Ovary (tissue), 3 donors: ENCODE results near the gene PPP6R1.

Experiments
- EP300 ChIP-seq: sonication (generic); formaldehyde crosslinking; IDR thresholded peaks from one replicate; pipeline ENCODE4 v1.6.1; 2017; ENCODE audit warnings: antibody characterized with exemption
- POLR2A ChIP-seq: fragments of 450-650 bp; IDR thresholded peaks from one replicate; pipeline ENCODE4 v1.6.1; 2017; ENCODE audit warnings: antibody characterized with exemption, mild to moderate bottlenecking, moderate library complexity
- TF ChIP-seq, protein P1 (sequence below), 3 donors: fragments of 450-650 bp in 2 of 3; fragments of 200-600 bp in 1 of 3; IDR thresholded peaks; one replicate each; pipeline versions ENCODE4 v1.5.1 to v1.8.0; 2016 to 2022; ENCODE audit warnings: antibody characterized with exemption in 3 of 3, mild to moderate bottlenecking in 1 of 3
- donor health status: DM: no; HTN: no; CAD: no.

DNA sequence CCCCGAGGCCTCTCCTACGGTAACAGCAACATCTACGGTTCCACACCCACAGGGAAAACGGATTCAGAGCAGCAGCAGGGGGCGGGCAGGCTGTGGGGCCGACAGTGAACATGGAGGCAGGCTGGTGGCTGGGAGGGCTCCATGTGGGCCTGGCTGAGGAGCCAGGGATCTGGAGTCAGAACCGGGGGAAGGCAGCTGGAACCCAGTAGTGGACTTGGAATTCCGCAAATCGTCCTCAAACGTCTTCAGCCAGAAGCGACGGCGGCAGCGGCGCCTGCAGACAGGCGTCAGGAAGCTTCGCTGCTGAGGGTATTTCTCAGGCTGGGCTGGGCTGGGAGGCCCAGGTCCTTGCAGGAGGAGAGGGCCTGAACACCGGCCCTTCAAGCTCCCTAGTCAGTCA lies 32.0 kb downstream of the PPP6R1 start:
- TF ChIP-seq EP300 = no peak
- TF ChIP-seq, protein P1, sequence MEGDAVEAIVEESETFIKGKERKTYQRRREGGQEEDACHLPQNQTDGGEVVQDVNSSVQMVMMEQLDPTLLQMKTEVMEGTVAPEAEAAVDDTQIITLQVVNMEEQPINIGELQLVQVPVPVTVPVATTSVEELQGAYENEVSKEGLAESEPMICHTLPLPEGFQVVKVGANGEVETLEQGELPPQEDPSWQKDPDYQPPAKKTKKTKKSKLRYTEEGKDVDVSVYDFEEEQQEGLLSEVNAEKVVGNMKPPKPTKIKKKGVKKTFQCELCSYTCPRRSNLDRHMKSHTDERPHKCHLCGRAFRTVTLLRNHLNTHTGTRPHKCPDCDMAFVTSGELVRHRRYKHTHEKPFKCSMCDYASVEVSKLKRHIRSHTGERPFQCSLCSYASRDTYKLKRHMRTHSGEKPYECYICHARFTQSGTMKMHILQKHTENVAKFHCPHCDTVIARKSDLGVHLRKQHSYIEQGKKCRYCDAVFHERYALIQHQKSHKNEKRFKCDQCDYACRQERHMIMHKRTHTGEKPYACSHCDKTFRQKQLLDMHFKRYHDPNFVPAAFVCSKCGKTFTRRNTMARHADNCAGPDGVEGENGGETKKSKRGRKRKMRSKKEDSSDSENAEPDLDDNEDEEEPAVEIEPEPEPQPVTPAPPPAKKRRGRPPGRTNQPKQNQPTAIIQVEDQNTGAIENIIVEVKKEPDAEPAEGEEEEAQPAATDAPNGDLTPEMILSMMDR (IDR thresholded peaks at IDR 0.05) = no peak
- TF ChIP-seq POLR2A = no peak
